Gastrocnemius medialis (tissue), 4 donors: ENCODE measurements around the gene LTB4R2. TPM values are rescaled to one million over a fixed set of nuclear protein-coding genes. Genes with fewer than 3 reads are reported as not detected.

Experiments
- ATAC-seq, 2 donors: fragments of 150-250 bp; one replicate each; pipeline ENCODE4 v1.9.1; 2016
- DNase-seq, 2 donors: peaks; one replicate each; pipeline ENCODE4 v3.0.0-alpha.2; 2019
- H3K27ac ChIP-seq, 4 donors: fragments of 200-600 bp; sonication (generic); 1 replicate in 1 of 4; 2 replicates in 3 of 4; pipeline ENCODE4 v1.5.1; 2016 to 2018; ENCODE audit warnings: mild to moderate bottlenecking in 2 of 4, moderate library complexity in 1 of 4
- H3K27me3 ChIP-seq, 3 donors: fragments of 200-600 bp; sonication (generic) in 2 of 3; 1 replicate in 1 of 3; 2 replicates in 2 of 3; pipeline versions ENCODE4 v1.5.1 to v1.6.0; 2016 to 2019; ENCODE audit warnings: mild to moderate bottlenecking in 1 of 3, moderate library complexity in 1 of 3
- H3K36me3 ChIP-seq, 2 donors: fragments of 200-600 bp; sonication (generic) in 1 of 2; one replicate each; pipeline ENCODE4 v1.5.1; 2017 to 2018
- H3K4me1 ChIP-seq, 2 donors: fragments of 200-600 bp; sonication (generic) in 1 of 2; one replicate each; pipeline ENCODE4 v1.5.1; 2016 to 2017; ENCODE audit warnings: mild to moderate bottlenecking in 2 of 2
- H3K4me3 ChIP-seq, 4 donors: fragments of 200-600 bp; sonication (generic) in 3 of 4; 1 replicate in 1 of 4; 2 replicates in 3 of 4; pipeline ENCODE4 v1.5.1; 2016 to 2019; ENCODE audit warnings: mild to moderate bottlenecking in 2 of 4
- H3K9me3 ChIP-seq, 3 donors: fragments of 200-600 bp; sonication (generic) in 2 of 3; 1 replicate in 1 of 3; 2 replicates in 2 of 3; pipeline ENCODE4 v1.5.1; 2016 to 2019
- POLR2A ChIP-seq, 2 donors: fragments of 450-650 bp; IDR thresholded peaks; one replicate each; pipeline ENCODE4 v1.6.1; 2017; ENCODE audit warnings: antibody characterized with exemption in 2 of 2, mild to moderate bottlenecking in 2 of 2, moderate library complexity in 2 of 2
- in situ Hi-C, 4 donors: fragments of 200-750 bp; cut with MboI; loops; one replicate each; pipeline versions ENCODE4 v1.15.0 to v1.8.0; 2017; ENCODE audit warnings: low sequenced_read_pairs in 4 of 4
- intact Hi-C: fragments of 100-400 bp; cut with DNase I; formaldehyde crosslinking; loops from one replicate; pipeline ENCODE4 v1.15.1; 2023; ENCODE audit warnings: low total_unique reads
- total RNA-seq, 4 donors: library from RNA; depleted of rRNA; stranded (reverse); fragments of >200 nt; gene quantifications; one replicate each; pipeline versions ENCODE4 v1.1.0 to v1.2.3, GENCODE V29; 2016
- TF ChIP-seq, protein P1 (sequence below), 5 experiments: fragments of 450-650 bp in 3 of 5; fragments of 200-600 bp in 2 of 5; sonication (generic) in 2 of 5; IDR thresholded peaks in 4 of 5; conservative IDR thresholded peaks in 1 of 5; 1 replicate in 4 of 5; 2 replicates in 1 of 5; pipeline ENCODE4 v1.5.1; 2016 to 2019; ENCODE audit warnings: antibody characterized with exemption in 5 of 5, mild to moderate bottlenecking in 3 of 5, moderate library complexity in 3 of 5

Gene LTB4R2
- total RNA-seq, 4 donors from 2014 or later, result 0.39 to 3.3 (median 2.0) TPM

DNA sequence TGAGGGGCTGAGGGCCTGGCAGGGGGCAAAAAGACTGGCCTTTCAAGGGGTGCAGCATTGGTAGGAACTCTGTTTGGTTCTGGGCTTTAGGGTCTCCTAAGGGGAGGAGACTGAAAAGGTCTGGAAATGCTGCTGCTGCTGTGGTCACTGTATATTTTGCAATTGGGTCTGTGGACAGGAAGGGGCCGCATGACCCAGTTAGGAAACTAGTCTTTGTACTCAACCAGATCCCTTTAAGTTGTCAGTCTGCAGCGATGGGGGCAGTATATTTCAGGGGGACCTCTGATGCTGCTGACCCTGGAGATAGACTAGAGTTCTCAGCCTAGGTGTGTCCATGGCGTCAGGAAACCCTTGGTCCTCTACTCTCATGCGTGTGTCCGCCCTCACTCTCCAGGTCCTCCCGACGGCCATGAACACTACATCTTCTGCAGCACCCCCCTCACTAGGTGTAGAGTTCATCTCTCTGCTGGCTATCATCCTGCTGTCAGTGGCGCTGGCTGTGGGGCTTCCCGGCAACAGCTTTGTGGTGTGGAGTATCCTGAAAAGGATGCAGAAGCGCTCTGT lies 5.4 kb downstream of the LTB4R2 start:
- DNase-seq, result no peak
- H3K9me3 ChIP-seq, result no peaks in the 10 kb centered on the region
- H3K36me3 ChIP-seq, result no peaks in the 10 kb centered on the region
- no peak for TF ChIP-seq POLR2A (IDR thresholded peaks at IDR 0.05)
- TF ChIP-seq, protein P1, sequence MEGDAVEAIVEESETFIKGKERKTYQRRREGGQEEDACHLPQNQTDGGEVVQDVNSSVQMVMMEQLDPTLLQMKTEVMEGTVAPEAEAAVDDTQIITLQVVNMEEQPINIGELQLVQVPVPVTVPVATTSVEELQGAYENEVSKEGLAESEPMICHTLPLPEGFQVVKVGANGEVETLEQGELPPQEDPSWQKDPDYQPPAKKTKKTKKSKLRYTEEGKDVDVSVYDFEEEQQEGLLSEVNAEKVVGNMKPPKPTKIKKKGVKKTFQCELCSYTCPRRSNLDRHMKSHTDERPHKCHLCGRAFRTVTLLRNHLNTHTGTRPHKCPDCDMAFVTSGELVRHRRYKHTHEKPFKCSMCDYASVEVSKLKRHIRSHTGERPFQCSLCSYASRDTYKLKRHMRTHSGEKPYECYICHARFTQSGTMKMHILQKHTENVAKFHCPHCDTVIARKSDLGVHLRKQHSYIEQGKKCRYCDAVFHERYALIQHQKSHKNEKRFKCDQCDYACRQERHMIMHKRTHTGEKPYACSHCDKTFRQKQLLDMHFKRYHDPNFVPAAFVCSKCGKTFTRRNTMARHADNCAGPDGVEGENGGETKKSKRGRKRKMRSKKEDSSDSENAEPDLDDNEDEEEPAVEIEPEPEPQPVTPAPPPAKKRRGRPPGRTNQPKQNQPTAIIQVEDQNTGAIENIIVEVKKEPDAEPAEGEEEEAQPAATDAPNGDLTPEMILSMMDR (IDR thresholded peaks at IDR 0.05 in 4 of 5, conservative IDR thresholded peaks at IDR 0.05 in 1 of 5), result no peak
- H3K4me3 ChIP-seq, result peak overlapping the region in 1 of 4 donors; percentile 18
- H3K27me3 ChIP-seq, result peaks cover 11 to 31% (median 20%) of the 10 kb centered on the region in 3 donors
- peaks cover 3 to 13% of the 10 kb centered on the region in 2 donors for H3K4me1 ChIP-seq
- no peak for ATAC-seq
- H3K27ac ChIP-seq, result peak overlapping the region in 3 of 4 donors; percentile 49 to 74 (median 53)
- in situ Hi-C loops (no loop called here), intact Hi-C loops (no loop called here)

DNA sequence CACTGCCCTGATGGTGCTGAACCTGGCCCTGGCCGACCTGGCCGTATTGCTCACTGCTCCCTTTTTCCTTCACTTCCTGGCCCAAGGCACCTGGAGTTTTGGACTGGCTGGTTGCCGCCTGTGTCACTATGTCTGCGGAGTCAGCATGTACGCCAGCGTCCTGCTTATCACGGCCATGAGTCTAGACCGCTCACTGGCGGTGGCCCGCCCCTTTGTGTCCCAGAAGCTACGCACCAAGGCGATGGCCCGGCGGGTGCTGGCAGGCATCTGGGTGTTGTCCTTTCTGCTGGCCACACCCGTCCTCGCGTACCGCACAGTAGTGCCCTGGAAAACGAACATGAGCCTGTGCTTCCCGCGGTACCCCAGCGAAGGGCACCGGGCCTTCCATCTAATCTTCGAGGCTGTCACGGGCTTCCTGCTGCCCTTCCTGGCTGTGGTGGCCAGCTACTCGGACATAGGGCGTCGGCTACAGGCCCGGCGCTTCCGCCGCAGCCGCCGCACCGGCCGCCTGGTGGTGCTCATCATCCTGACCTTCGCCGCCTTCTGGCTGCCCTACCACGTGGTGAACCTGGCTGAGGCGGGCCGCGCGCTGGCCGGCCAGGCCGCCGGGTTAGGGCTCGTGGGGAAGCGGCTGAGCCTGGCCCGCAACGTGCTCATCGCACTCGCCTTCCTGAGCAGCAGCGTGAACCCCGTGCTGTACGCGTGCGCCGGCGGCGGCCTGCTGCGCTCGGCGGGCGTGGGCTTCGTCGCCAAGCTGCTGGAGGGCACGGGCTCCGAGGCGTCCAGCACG lies 6.1 kb downstream of the LTB4R2 start:
- Histone ChIP-seq H3K4me1 (peaks cover 0 to 9% of the 10 kb centered on the region in 2 donors), H3K36me3 (no peaks in the 10 kb centered on the region), H3K27ac (peak overlapping the region in 3 of 4 donors; percentile 49 to 74 (median 53)), H3K9me3 (no peaks in the 10 kb centered on the region), H3K27me3 (peaks cover 11 to 31% (median 20%) of the 10 kb centered on the region in 3 donors), H3K4me3 (peak overlapping the region in 2 of 4 donors; percentile 18 to 22)
- ATAC-seq (peak; percentile 17 to 56), DNase-seq (peak in 1 of 2 donors; percentile 31)
- in situ Hi-C loops, result no loop called here
- TF ChIP-seq, protein P1 (IDR thresholded peaks at IDR 0.05 in 4 of 5, conservative IDR thresholded peaks at IDR 0.05 in 1 of 5), result peak in 4 of 5 experiments; percentile 16 to 46 (median 27)
- no peak for TF ChIP-seq POLR2A (IDR thresholded peaks at IDR 0.05)
- intact Hi-C loops, result no loop called here

DNA sequence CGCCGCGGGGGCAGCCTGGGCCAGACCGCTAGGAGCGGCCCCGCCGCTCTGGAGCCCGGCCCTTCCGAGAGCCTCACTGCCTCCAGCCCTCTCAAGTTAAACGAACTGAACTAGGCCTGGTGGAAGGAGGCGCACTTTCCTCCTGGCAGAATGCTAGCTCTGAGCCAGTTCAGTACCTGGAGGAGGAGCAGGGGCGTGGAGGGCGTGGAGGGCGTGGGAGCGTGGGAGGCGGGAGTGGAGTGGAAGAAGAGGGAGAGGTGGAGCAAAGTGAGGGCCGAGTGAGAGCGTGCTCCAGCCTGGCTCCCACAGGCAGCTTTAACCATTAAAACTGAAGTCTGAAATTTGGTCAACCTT lies 6.6 kb downstream of the LTB4R2 start:
- TF ChIP-seq POLR2A (IDR thresholded peaks at IDR 0.05), result no peak
- TF ChIP-seq, protein P1 (IDR thresholded peaks at IDR 0.05 in 4 of 5, conservative IDR thresholded peaks at IDR 0.05 in 1 of 5), result no peak
- peak overlapping the region in 1 of 4 donors; percentile 18 for H3K4me3 ChIP-seq
- peaks cover 11 to 31% (median 20%) of the 10 kb centered on the region in 3 donors for H3K27me3 ChIP-seq
- H3K4me1 ChIP-seq, result peaks cover 0 to 9% of the 10 kb centered on the region in 2 donors
- intact Hi-C loops, result no loop called here
- H3K9me3 ChIP-seq, result no peaks in the 10 kb centered on the region
- in situ Hi-C loops, result no loop called here
- no peak for ATAC-seq
- no peaks in the 10 kb centered on the region for H3K36me3 ChIP-seq
- no peak for DNase-seq
- peak overlapping the region in 2 of 4 donors; percentile 49 to 53 for H3K27ac ChIP-seq

GRCh38 chr14:24317141-24317928 lies 7.4 kb downstream of the LTB4R2 start:
- in situ Hi-C loops (no loop called here), intact Hi-C loops (no loop called here)
- H3K9me3 ChIP-seq, result no peaks in the 10 kb centered on the region
- H3K36me3 ChIP-seq, result no peaks in the 10 kb centered on the region
- DNase-seq (no peak), ATAC-seq (no peak)
- no peak overlapping the region for H3K27ac ChIP-seq
- peaks cover 11 to 31% (median 20%) of the 10 kb centered on the region in 3 donors for H3K27me3 ChIP-seq
- peaks cover 0 to 9% of the 10 kb centered on the region in 2 donors for H3K4me1 ChIP-seq
- TF ChIP-seq, protein P1 (IDR thresholded peaks at IDR 0.05 in 4 of 5, conservative IDR thresholded peaks at IDR 0.05 in 1 of 5), result no peak
- TF ChIP-seq POLR2A (IDR thresholded peaks at IDR 0.05), result no peak
- H3K4me3 ChIP-seq, result no peak overlapping the region
